Effector memory CD4-positive, alpha-beta T cell (primary cell): ENCODE data around the gene ABCA10.
"Not testable (repeated sequence)": the region's sequence is repeated elsewhere in the genome, so short reads cannot be mapped to it uniquely, and the experiment has no call there.

Experiments
- DNase-seq, 3 donors: peaks; one replicate each; pipeline ENCODE4 v3.0.0-alpha.2; 2020
- H3K27ac ChIP-seq: 2 replicates; pipeline ENCODE4 v1.7.0; 2013; ENCODE audit warnings: mild to moderate bottlenecking, low read length, moderate library complexity; ENCODE audit not compliant: insufficient read depth, poor library complexity, severe bottlenecking
- H3K27me3 ChIP-seq: replicated peaks from 2 replicates; pipeline ENCODE4 v1.7.0; 2013; ENCODE audit warnings: mild to moderate bottlenecking, low read length; ENCODE audit not compliant: insufficient read depth, control insufficient read depth, poor library complexity, severe bottlenecking
- H3K36me3 ChIP-seq: 2 replicates; pipeline ENCODE4 v1.7.0; 2013; ENCODE audit warnings: mild to moderate bottlenecking, low read length, moderate library complexity; ENCODE audit not compliant: control insufficient read depth, insufficient read depth
- H3K4me1 ChIP-seq: 2 replicates; pipeline ENCODE4 v1.7.0; 2013; ENCODE audit warnings: low read length, mild to moderate bottlenecking; ENCODE audit not compliant: control insufficient read depth, insufficient read depth, poor library complexity, severe bottlenecking
- H3K4me3 ChIP-seq: 2 replicates; pipeline ENCODE4 v1.7.0; 2013; ENCODE audit warnings: low read length, low read depth, mild to moderate bottlenecking; ENCODE audit not compliant: insufficient read depth, poor library complexity, severe bottlenecking
- H3K9me3 ChIP-seq: 2 replicates; pipeline ENCODE4 v1.7.0; 2013; ENCODE audit warnings: mild to moderate bottlenecking, low read length, moderate library complexity; ENCODE audit not compliant: control insufficient read depth

The ABCA10 gene

GRCh38 chr17:69196105-69196653, 32.4 kb downstream of the ABCA10 start:
- H3K4me1 ChIP-seq, DNase-seq, H3K9me3 ChIP-seq, H3K36me3 ChIP-seq, H3K27me3 ChIP-seq, H3K4me3 ChIP-seq, H3K27ac ChIP-seq: not testable (repeated sequence)

- Histone ChIP-seq H3K27ac (no peak overlapping the region), H3K27me3 (no peaks in the 10 kb centered on the region), H3K4me3 (no peak overlapping the region), H3K36me3 (no peaks in the 10 kb centered on the region), H3K9me3 (no peaks in the 10 kb centered on the region), H3K4me1 (no peaks in the 10 kb centered on the region)
- DNase-seq, result no peak
These were observed 35.9 kb downstream of the ABCA10 start for GRCh38 chr17:69192754-69193153.

- no peak overlapping the region for H3K4me3 ChIP-seq
- no peaks in the 10 kb centered on the region for H3K36me3 ChIP-seq
- DNase-seq, result no peak
- H3K27ac ChIP-seq, result no peak overlapping the region
- no peaks in the 10 kb centered on the region for H3K9me3 ChIP-seq
- H3K27me3 ChIP-seq, result no peaks in the 10 kb centered on the region
- no peaks in the 10 kb centered on the region for H3K4me1 ChIP-seq
These were observed 39.8 kb downstream of the ABCA10 start for GRCh38 chr17:69188796-69189195.

GRCh38 chr17:69188064-69188463, 40.6 kb downstream of the ABCA10 start:
- H3K4me3 ChIP-seq, result no peak overlapping the region
- no peaks in the 10 kb centered on the region for H3K9me3 ChIP-seq
- H3K36me3 ChIP-seq, result no peaks in the 10 kb centered on the region
- H3K27ac ChIP-seq, result no peak overlapping the region
- no peaks in the 10 kb centered on the region for H3K4me1 ChIP-seq
- H3K27me3 ChIP-seq, result no peaks in the 10 kb centered on the region
- DNase-seq, result no peak

GRCh38 chr17:69187294-69187693, 41.3 kb downstream of the ABCA10 start:
- no peak for DNase-seq

GRCh38 chr17:69179227-69179952, 49.2 kb downstream of the ABCA10 start:
- Histone ChIP-seq H3K4me3 (no peak overlapping the region), H3K9me3 (no peaks in the 10 kb centered on the region), H3K27ac (no peak overlapping the region), H3K27me3 (no peaks in the 10 kb centered on the region), H3K36me3 (no peaks in the 10 kb centered on the region), H3K4me1 (no peaks in the 10 kb centered on the region)
- DNase-seq, result no peak

More at GRCh38 chr17:69187294-69187693, 41.3 kb downstream of the ABCA10 start:
- H3K4me3 ChIP-seq, result no peak overlapping the region
- H3K27ac ChIP-seq, result no peak overlapping the region
- no peaks in the 10 kb centered on the region for H3K9me3 ChIP-seq
- no peaks in the 10 kb centered on the region for H3K27me3 ChIP-seq
- no peaks in the 10 kb centered on the region for H3K4me1 ChIP-seq
- no peaks in the 10 kb centered on the region for H3K36me3 ChIP-seq

- Histone ChIP-seq H3K4me3 (no peak overlapping the region), H3K27ac (no peak overlapping the region), H3K27me3 (no peaks in the 10 kb centered on the region), H3K9me3 (no peaks in the 10 kb centered on the region), H3K4me1 (no peaks in the 10 kb centered on the region), H3K36me3 (no peaks in the 10 kb centered on the region)
- DNase-seq, result no peak
These were observed 52.2 kb downstream of the ABCA10 start for GRCh38 chr17:69176457-69176795.

GRCh38 chr17:69175625-69176456, 52.8 kb downstream of the ABCA10 start:
- H3K27ac ChIP-seq, result no peak overlapping the region
- H3K4me3 ChIP-seq, result no peak overlapping the region
- no peaks in the 10 kb centered on the region for H3K27me3 ChIP-seq
- H3K9me3 ChIP-seq, result no peaks in the 10 kb centered on the region
- no peaks in the 10 kb centered on the region for H3K4me1 ChIP-seq
- no peak for DNase-seq
- no peaks in the 10 kb centered on the region for H3K36me3 ChIP-seq

GRCh38 chr17:69175262-69175624, 53.4 kb downstream of the ABCA10 start:
- no peaks in the 10 kb centered on the region for H3K27me3 ChIP-seq
- no peaks in the 10 kb centered on the region for H3K36me3 ChIP-seq
- H3K4me1 ChIP-seq, result no peaks in the 10 kb centered on the region
- no peak for DNase-seq
- no peak overlapping the region for H3K4me3 ChIP-seq
- H3K9me3 ChIP-seq, result no peaks in the 10 kb centered on the region
- no peak overlapping the region for H3K27ac ChIP-seq

- DNase-seq, result no peak
- H3K4me3 ChIP-seq, result no peak overlapping the region
- no peaks in the 10 kb centered on the region for H3K9me3 ChIP-seq
- no peaks in the 10 kb centered on the region for H3K27me3 ChIP-seq
- no peaks in the 10 kb centered on the region for H3K4me1 ChIP-seq
- no peak overlapping the region for H3K27ac ChIP-seq
- H3K36me3 ChIP-seq, result no peaks in the 10 kb centered on the region
These were observed 55.5 kb downstream of the ABCA10 start for GRCh38 chr17:69173118-69173517.
